ENCODE data around the gene CTRB1.

GRCh38 chr16:75192606-75193264, 26.1 kb upstream of the CTRB1 start:
- TF ChIP-seq CTCF (IDR thresholded peaks at IDR 0.05) (no peak), POLR2A (IDR thresholded peaks at IDR 0.05) (no peak)

All from thyroid gland (tissue), 4 donors.